ENCODE data around the gene CAPN2. TPM values are rescaled to one million over a fixed set of nuclear protein-coding genes. Genes with fewer than 3 reads are reported as not detected.

CAPN2 gene
- polyA plus RNA-seq, 1 of the 3 experiments (the other 2 are of a cell fraction) = 208 TPM

DNA sequence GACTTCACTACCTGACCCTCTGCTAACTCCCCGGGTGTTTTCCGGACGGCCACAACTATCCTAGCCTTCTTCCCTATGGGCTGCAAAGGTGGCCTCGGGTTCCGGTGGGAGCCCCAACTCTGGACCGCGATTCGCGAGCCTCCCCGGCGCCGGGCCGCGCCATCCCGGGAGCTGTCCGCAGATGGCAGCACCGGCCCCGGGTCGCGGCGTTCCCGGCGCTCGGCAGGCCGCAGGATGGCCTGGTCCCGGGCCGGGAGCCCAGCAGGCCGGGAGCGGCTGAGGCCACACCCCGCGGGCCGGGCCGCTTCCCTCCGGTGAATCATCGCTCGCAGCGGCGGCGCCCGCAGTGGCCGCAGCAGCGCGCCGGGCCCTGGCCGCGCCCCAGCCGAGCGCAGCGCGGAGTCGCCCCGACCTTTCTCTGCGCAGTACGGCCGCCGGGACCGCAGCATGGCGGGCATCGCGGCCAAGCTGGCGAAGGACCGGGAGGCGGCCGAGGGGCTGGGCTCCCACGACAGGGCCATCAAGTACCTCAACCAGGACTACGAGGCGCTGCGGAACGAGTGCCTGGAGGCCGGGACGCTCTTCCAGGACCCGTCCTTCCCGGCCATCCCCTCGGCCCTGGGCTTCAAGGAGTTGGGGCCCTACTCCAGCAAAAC lies at the start of gene CAPN2 (continued):
- TF ChIP-seq IRF3 (IDR thresholded peaks at IDR 0.05; ENCODE audit: low read depth, low read length) = no peak
- TF ChIP-seq, protein P1, sequence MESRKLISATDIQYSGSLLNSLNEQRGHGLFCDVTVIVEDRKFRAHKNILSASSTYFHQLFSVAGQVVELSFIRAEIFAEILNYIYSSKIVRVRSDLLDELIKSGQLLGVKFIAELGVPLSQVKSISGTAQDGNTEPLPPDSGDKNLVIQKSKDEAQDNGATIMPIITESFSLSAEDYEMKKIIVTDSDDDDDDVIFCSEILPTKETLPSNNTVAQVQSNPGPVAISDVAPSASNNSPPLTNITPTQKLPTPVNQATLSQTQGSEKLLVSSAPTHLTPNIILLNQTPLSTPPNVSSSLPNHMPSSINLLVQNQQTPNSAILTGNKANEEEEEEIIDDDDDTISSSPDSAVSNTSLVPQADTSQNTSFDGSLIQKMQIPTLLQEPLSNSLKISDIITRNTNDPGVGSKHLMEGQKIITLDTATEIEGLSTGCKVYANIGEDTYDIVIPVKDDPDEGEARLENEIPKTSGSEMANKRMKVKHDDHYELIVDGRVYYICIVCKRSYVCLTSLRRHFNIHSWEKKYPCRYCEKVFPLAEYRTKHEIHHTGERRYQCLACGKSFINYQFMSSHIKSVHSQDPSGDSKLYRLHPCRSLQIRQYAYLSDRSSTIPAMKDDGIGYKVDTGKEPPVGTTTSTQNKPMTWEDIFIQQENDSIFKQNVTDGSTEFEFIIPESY (IDR thresholded peaks at IDR 0.05; ENCODE audit: borderline replicate concordance, low read depth) = no peak
- peak; percentile 40; the same call in 1 of the 2 replicates for TF ChIP-seq SIN3A (IDR thresholded peaks at IDR 0.05; ENCODE audit: borderline replicate concordance, low read depth, low read length)
- no peak for TF ChIP-seq NFIC (IDR thresholded peaks at IDR 0.05; ENCODE audit: borderline replicate concordance)
- TF ChIP-seq POLR2AphosphoS5 (IDR thresholded peaks at IDR 0.05; ENCODE audit: low read depth, low read length) = peak; percentile 67; the same call in 1 of the 2 replicates
- no peak for TF ChIP-seq GATA2 (CRISPR knock-in tag; IDR thresholded peaks at IDR 0.05)

- no peak overlapping the region for H3K4me2 ChIP-seq
- no peaks in the 10 kb centered on the region for H3K9me2 ChIP-seq
- no peaks in the 10 kb centered on the region for H3K9me3 ChIP-seq
- no peaks in the 10 kb centered on the region for H3K79me2 ChIP-seq (ENCODE audit: insufficient read depth)
- TF ChIP-seq JUND (IDR thresholded peaks at IDR 0.05) (no peak), RAD21 (IDR thresholded peaks at IDR 0.05; ENCODE audit: low read length) (no peak), TCF12 (IDR thresholded peaks at IDR 0.05) (no peak), SIN3A (IDR thresholded peaks at IDR 0.05; ENCODE audit: borderline replicate concordance, low read depth, low read length) (no peak)
- TF ChIP-seq, protein P2, sequence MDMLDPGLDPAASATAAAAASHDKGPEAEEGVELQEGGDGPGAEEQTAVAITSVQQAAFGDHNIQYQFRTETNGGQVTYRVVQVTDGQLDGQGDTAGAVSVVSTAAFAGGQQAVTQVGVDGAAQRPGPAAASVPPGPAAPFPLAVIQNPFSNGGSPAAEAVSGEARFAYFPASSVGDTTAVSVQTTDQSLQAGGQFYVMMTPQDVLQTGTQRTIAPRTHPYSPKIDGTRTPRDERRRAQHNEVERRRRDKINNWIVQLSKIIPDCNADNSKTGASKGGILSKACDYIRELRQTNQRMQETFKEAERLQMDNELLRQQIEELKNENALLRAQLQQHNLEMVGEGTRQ (IDR thresholded peaks at IDR 0.05; ENCODE audit: borderline replicate concordance, low read depth, low read length) = no peak
- TF ChIP-seq, protein P3, sequence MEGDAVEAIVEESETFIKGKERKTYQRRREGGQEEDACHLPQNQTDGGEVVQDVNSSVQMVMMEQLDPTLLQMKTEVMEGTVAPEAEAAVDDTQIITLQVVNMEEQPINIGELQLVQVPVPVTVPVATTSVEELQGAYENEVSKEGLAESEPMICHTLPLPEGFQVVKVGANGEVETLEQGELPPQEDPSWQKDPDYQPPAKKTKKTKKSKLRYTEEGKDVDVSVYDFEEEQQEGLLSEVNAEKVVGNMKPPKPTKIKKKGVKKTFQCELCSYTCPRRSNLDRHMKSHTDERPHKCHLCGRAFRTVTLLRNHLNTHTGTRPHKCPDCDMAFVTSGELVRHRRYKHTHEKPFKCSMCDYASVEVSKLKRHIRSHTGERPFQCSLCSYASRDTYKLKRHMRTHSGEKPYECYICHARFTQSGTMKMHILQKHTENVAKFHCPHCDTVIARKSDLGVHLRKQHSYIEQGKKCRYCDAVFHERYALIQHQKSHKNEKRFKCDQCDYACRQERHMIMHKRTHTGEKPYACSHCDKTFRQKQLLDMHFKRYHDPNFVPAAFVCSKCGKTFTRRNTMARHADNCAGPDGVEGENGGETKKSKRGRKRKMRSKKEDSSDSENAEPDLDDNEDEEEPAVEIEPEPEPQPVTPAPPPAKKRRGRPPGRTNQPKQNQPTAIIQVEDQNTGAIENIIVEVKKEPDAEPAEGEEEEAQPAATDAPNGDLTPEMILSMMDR (IDR thresholded peaks at IDR 0.05) = no peak
- no peak overlapping the region for H3K4me3 ChIP-seq (ENCODE audit: low read depth in 2 of 2, low read length in 1 of 2)
- CTCF ChIA-PET = interaction anchor here (1.0 to 1.8 kb wide), 3 partner anchors 11 to 529 kb away, joined by 3 to 7 read pairs (median 6); no protein-coding TSS in a partner anchor
- no peak overlapping the region for H2AFZ ChIP-seq (ENCODE audit: low read depth)
- H3F3A ChIP-seq (replicated peaks; ENCODE audit: insufficient read depth) = no peaks in the 10 kb centered on the region
- no peaks in the 10 kb centered on the region for H3K4me1 ChIP-seq (ENCODE audit: control insufficient read depth in 1 of 2, insufficient read depth in 2 of 2, low read depth in 1 of 2, low read length in 1 of 2)
- DNase-seq = no peak
- POLR2A ChIA-PET = no interaction called here
- peaks cover 9% of the 10 kb centered on the region; the same call in 1 of the 2 replicates for H3K27me3 ChIP-seq (ENCODE audit: insufficient read depth)
- no peaks in the 10 kb centered on the region for H4K20me1 ChIP-seq (ENCODE audit: insufficient read depth)
- WGBS (ENCODE audit: low lambda C conversion rate) = 39% methylated on average over 5 of the region's 5 CpGs
- no peak overlapping the region for H3K27ac ChIP-seq (ENCODE audit: low read depth in 2 of 2, low read length in 1 of 2)
- H3K36me3 ChIP-seq (replicated peaks in 1 of 2; ENCODE audit: control insufficient read depth in 1 of 2, insufficient read depth in 2 of 2, low read length in 1 of 2) = no peaks in the 10 kb centered on the region
- H3K9ac ChIP-seq = no peak overlapping the region
Measured at GRCh38 chr1:223662943-223663342, 49.4 kb upstream of the CAPN2 start.
